ENCODE results near the gene SLU7. TPM values are rescaled to one million over a fixed set of nuclear protein-coding genes. Genes with fewer than 3 reads are reported as not detected.

SLU7 gene
- total RNA-seq, 4 donors from 2014 or later, result 48.1 to 118 (median 83.8) TPM

DNA sequence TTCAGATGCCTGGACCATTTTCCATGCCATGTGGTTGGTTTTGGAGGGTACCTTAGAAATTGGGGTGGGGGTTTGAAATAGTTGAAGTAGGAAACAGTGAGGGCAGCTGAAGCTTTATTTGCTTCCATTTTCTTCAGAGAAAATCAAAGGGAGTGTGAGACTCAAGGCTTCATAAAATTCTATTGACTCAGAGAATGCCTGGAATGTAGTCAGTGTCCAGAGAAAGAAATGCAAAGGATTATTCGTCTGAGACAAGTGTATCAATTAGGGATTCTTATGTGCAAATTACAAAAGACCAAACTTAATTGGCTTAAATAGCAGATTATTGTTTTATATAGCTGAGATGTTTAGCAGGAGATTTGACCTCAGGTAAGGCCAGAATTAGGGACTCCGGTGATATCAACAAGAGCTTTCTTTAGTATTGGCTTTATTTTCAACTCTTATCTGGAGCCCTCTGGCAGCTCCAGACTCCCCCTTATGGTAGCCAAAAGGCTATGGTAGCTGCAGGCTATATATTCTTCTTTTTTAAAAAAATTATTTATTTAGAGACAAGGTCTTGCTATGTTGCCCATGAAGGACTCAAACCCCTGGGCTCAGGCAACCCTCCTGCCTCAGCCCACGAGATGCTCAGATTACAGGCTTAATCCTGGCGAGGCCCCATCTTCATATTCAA lies 41.6 kb upstream of the SLU7 start:
- H3K27ac ChIP-seq, result no peak overlapping the region
- WGBS, result 85% methylated on average over 4 of the region's 4 CpGs
- H3K36me3 ChIP-seq, result no peaks in the 10 kb centered on the region
- no peaks in the 10 kb centered on the region for H3K27me3 ChIP-seq
- H3K4me1 ChIP-seq, result peaks cover 4% of the 10 kb centered on the region
- H3K4me3 ChIP-seq, result no peak overlapping the region
- TF ChIP-seq CTCF (IDR thresholded peaks at IDR 0.05) (no peak), POLR2A (IDR thresholded peaks at IDR 0.05) (no peak), EP300 (IDR thresholded peaks at IDR 0.05) (no peak), POLR2AphosphoS5 (IDR thresholded peaks at IDR 0.05) (no peak)
- no peaks in the 10 kb centered on the region for H3K9me3 ChIP-seq
- no peak for DNase-seq (ENCODE audit: low spot score in 2 of 2)

- H3K36me3 ChIP-seq, result no peaks in the 10 kb centered on the region
- no peak for DNase-seq (ENCODE audit: low spot score in 2 of 2)
- no peak overlapping the region for H3K27ac ChIP-seq
- no peaks in the 10 kb centered on the region for H3K27me3 ChIP-seq
- peaks cover 4% of the 10 kb centered on the region for H3K4me1 ChIP-seq
- TF ChIP-seq POLR2A (IDR thresholded peaks at IDR 0.05) (no peak), EP300 (IDR thresholded peaks at IDR 0.05) (no peak), POLR2AphosphoS5 (IDR thresholded peaks at IDR 0.05) (no peak), CTCF (IDR thresholded peaks at IDR 0.05) (no peak)
- H3K4me3 ChIP-seq, result no peak overlapping the region
- WGBS, result 79% methylated on average over 8 of the region's 8 CpGs
- H3K9me3 ChIP-seq, result no peaks in the 10 kb centered on the region
Measured at GRCh38 chr5:160458806-160459800, 40.2 kb upstream of the SLU7 start.

- H3K27ac ChIP-seq, result no peak overlapping the region
- TF ChIP-seq POLR2A (IDR thresholded peaks at IDR 0.05) (no peak), CTCF (IDR thresholded peaks at IDR 0.05) (no peak)
- peaks cover 11% of the 10 kb centered on the region for H3K4me1 ChIP-seq
- no peaks in the 10 kb centered on the region for H3K9me3 ChIP-seq
- H3K27me3 ChIP-seq, result no peaks in the 10 kb centered on the region
- no peak overlapping the region for H3K4me3 ChIP-seq
- no peak for DNase-seq (ENCODE audit: low spot score in 2 of 2)
- no peaks in the 10 kb centered on the region for H3K36me3 ChIP-seq
- 58% methylated on average over 5 of the region's 5 CpGs for WGBS
Measured at GRCh38 chr5:160457252-160457651, 38.4 kb upstream of the SLU7 start.

DNA sequence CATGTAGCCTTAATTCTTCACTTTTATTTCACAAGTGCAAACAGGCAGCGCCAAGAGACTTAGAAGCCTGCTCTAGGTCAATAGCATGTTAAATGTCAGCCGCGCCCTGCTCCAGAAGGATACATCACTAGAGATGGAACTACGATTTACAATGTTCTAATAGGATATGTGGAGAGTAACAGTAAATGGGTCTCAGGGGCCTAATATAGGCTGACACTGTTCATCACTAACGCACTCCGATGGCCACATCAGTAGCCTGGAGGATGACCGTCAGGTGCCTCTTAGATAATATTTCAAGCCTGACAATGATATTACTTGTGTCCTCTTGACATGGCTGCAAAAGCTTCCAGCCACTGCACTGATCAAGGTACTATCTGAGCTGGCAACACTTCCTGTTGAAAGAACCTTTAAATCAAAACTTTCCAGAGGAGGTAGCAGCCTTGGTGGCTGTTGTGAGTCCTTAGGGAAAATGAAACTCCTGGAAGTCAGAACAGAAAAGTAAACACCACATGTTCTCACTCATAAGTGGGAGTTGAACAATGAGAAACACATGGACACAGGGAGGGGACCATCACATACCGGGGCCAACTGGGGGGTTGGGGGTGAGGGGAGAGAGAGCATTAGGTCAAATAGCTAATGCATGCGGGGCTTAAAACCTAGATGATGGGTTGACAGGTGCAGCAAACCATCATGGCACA lies 37.7 kb upstream of the SLU7 start:
- no peak overlapping the region for H3K4me3 ChIP-seq
- WGBS, result 78% methylated on average over 9 of the region's 9 CpGs
- no peak for DNase-seq (ENCODE audit: low spot score in 2 of 2)

More for the DNA sequence above, 37.7 kb upstream of the SLU7 start:
- Histone ChIP-seq H3K27me3 (no peaks in the 10 kb centered on the region), H3K27ac (no peak overlapping the region), H3K9me3 (no peaks in the 10 kb centered on the region), H3K36me3 (no peaks in the 10 kb centered on the region), H3K4me1 (peaks cover 11% of the 10 kb centered on the region)
- TF ChIP-seq CTCF (IDR thresholded peaks at IDR 0.05) (no peak), POLR2AphosphoS5 (IDR thresholded peaks at IDR 0.05) (no peak), EP300 (IDR thresholded peaks at IDR 0.05) (no peak), POLR2A (IDR thresholded peaks at IDR 0.05) (no peak)

Measured in suprapubic skin (tissue), 4 donors.